Neural progenitor cell (in vitro differentiated cells): ENCODE results near the gene SRP72.

Experiments
- CTCF ChIP-seq: fragments of 200-600 bp; sonication (generic); IDR thresholded peaks from 2 replicates; pipeline ENCODE4 v1.5.1; 2017; ENCODE audit warnings: antibody characterized with exemption, mild to moderate bottlenecking
- EZH2 ChIP-seq: fragments of 200-600 bp; sonication (generic); IDR thresholded peaks from 2 replicates; pipeline ENCODE4 v1.6.1; 2017; ENCODE audit warnings: antibody characterized with exemption, mild to moderate bottlenecking, moderate library complexity
- EZH2phosphoT487 ChIP-seq: fragments of 200-600 bp; sonication (generic); IDR thresholded peaks from 2 replicates; pipeline ENCODE4 v1.6.1; 2017; ENCODE audit warnings: antibody characterized with exemption

GRCh38 chr4:56512166-56512565 is 44.7 kb downstream of the SRP72 start:
- TF ChIP-seq CTCF (no peak), EZH2phosphoT487 (no peak), EZH2 (no peak)
